Stimulated activated CD4-positive, alpha-beta T cell treated with anti-CD3 and anti-CD28 coated beads, Interleukin-1b, Interleukin-23, amount 100 ng/mL, for 24 hours (primary cell): ENCODE data around the gene SMYD1.

Source experiments
- DNase-seq, 4 experiments: peaks; one replicate each; pipeline ENCODE4 v3.0.0-alpha.2; 2020; ENCODE audit warnings: low read depth in 4 of 4, low spot score in 1 of 4

SMYD1 gene

DNA sequence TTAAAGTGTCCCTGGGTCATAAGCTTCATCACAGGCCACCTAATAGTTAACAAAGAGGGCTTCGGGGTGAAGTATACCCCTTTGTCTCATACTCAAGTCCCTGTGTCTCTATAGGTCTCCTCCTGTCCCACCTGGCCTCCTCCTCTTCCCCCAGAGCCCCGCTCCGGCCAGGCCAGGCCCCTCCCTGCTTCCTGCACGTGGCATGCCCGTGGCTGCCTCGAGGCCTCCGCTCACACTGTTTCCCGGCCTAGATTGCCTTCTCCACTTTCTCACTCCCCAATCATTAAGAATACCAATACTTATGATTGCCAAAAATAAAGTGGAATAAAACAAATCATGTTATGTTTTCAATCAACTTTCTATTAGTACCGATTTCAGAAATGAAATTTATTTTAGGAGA is 18.8 kb downstream of the SMYD1 start:
- DNase-seq, result no peak

DNA sequence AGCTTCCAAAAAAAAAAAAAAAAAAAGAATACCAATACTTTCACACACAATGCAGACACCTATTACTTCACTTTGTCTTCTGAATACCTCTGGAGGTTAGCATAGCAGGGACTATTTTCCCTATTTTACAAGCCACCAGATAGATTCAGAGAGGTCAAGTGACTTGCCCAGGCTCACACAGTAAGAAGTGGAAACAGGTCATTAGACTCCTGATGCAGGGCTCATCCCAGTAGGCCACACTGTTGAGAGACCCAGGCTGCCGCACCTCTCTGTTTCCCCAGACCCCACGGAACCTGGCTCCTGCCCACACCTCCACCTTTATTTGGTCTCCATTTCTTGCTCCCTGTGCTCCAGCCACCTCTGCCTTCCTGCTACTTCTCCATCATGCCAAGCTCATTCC is 19.4 kb downstream of the SMYD1 start:
- DNase-seq, result no peak

- no peak for DNase-seq
Measured at GRCh38 chr2:88087763-88088162, 20.1 kb downstream of the SMYD1 start.

DNA sequence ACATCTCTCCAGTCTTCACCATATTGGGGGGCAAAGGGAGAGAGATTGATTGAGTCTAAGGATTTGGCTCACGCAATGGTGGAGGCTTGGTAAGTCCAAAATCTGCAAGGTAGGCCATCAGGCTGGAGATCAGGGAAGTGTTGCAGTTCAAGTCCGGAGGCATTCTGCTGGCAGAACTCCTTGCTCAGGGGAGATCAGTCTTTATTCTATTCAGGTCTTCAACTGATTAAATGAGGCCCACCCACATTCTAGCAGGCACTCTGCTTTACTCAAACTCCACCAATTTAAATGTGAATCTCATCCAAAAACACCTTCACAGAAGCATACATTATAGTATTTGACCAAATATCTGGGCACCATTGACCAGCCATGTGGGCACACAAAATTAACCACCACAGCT is 21.4 kb downstream of the SMYD1 start:
- DNase-seq, result no peak

DNA sequence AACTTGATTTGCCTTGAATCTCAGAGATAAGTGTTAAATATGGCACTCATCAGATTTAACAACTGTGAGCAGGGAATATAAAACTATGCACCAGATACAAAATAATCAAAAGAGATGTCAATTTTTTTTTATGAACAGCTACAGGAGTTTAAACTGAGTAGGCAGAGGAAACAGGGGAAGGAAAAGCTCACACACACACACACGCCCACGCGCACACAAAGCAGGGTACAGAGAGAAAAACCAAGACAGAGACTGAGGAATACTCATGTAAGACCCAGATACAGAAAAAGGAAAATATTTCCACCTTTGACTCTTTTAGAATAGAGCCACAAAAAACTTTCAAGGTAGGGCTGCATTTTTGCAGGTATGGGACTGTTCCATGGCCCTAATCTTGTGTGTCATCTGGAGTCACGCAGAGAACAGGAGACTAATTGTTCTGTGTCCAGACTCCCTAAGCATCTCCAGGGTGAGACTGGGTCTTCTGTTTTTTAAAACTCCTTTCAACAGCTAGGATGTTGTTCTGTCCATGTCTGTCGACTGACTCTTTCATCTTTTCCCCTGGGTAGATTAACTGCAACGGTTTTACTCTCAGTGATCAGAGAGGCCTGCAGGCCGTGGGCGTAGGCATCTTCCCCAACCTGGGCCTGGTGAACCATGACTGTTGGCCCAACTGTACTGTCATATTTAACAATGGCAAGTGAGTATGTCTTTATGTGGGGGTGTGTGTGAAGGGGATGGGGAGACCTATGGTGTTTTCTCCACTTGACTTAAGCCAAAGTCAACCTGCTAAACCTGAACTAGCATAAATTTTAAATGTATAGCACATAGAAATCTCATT is 23.0 kb downstream of the SMYD1 start:
- peak in 2 of 4 experiments; percentile 4 to 17 for DNase-seq

DNA sequence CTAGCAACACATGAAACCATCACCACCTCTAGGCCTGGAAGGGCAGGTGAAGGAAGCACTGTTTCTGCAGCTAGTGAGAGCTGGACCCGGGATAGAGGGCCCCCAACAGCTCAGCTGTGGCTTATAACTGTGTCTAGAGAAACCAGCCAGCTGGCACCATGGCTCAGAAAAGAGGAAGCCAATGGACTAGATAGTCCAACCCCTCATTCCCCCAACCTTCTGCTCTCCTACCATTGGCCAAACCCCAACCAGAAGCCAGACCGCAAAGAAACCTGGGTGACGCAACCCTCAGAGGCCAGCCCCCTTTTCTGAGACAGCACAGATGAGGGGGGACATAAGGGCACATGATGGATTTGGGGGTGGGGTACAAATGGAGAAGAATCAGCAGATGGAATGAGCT is 24.3 kb downstream of the SMYD1 start:
- no peak for DNase-seq

DNA sequence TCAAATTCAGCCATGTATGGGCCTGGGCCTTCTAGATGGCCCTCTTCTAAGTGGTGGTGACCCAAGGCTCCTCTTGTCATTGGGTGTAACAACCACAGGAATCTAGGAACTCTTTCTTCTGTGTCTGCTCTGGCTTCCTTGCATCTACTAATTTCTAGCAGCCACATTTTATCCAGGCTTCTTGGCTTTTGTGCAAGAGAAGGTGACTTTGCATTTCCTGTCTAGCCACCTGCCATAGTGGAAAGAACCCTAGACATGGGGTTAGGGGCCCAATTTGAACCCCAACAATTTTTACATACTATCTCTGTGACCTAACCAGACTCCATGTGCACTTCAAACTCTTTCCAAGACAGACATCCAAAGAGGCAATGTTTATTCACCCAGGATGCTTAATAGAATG is 25.1 kb downstream of the SMYD1 start:
- no peak for DNase-seq

DNA sequence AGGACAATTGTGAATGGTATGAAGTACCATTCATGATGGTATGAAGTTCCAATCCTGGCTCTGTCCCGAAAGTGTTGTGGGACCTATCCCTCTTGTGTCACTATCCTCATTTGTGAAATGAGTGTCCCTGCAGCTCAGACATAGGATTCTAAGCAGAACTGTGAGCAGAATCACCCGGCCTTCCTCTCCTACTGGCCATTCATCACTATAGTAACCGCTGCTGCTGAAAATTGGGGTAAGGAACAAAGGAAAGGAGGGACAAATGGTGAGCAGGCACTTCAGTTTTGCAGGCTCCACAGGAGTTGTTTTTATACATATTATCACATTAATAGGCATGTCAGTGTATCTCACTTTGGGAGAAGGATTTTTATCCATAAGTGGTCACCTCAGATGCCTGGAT is 27.4 kb downstream of the SMYD1 start:
- DNase-seq, result no peak

DNA sequence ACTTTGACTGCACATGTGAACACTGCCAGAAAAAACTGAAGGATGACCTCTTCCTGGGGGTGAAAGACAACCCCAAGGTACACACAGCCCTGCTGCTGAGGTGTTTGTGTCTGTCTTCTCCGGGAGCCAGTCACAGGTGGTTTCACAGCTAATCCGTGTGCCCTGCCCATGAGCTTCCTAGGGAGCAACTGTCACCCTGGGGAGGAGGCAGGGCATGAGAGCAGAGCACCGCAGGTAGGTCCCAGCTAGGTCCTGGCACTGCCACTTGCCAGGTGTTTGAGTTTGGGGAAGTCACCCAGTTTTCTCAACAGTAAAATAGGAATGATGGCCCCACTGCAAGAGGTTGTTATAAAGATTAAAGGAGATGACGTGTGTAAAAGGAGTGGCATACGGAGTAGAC is 29.1 kb downstream of the SMYD1 start:
- DNase-seq, result no peak

DNA sequence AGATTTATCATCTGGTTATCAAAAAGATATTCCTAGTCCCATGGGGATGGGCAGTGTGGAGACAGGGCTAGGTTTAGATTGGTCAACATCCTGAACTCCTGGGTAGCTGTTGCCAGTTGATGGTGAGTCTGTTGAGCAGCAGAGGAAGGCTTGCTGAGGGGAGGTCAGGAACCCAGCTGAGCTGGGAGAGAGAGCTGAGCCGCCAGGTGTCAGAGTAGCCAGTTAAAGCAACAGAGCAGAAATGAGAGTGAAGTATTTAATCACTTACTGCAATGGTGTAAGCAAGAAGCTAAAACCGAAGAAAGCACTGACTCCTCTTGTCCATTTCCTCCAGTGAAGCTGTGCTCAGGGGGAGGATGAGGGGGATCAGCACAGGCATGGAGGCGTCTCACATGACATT is 29.6 kb downstream of the SMYD1 start:
- DNase-seq, result no peak

DNA sequence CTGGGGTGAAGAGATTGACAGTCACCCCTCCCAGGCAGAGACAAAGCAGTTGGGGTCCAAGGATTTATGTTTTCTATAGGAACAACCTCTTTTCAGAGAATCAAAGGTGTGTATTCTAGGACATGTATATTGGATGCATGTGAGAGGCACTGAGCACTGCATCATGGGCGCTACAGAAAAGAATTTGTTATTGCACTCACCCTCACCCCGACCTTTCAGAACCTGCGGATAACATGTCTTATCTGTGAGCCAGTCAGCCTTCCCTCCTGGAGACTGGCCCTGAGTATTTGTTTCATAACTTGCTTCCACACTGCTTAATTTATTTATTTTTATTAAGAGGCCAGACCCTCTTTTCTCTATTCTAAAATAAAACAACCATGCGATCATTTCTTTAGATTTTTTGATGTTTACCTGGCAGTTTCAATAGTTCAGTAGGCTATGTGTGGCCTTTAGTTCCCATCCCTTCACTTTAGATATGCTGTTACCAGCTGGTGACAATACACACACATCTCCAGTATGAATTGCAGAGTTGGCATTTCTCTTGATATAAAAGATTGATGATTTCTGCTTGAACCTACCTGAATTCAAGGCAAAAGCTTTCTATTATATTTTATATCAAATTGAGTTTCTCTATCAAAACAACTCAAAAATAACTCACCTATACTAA is 30.4 kb downstream of the SMYD1 start:
- DNase-seq, result no peak

DNA sequence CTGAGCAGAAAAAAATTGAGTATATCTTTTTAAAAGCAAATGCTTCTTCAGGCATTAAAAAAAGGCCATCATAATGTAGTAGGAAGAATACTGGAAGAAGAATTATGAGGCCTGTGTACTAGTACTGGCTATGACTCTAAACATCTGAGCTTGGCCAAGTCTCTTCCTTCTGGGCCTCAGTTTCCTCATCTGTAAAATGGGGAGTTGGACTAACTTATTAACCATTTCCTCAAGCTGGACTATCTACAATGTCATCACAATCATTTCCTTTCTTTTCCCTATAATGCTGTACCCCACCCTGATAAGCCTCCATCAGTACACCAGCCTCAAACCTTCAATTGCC is 30.9 kb downstream of the SMYD1 start:
- no peak for DNase-seq

DNA sequence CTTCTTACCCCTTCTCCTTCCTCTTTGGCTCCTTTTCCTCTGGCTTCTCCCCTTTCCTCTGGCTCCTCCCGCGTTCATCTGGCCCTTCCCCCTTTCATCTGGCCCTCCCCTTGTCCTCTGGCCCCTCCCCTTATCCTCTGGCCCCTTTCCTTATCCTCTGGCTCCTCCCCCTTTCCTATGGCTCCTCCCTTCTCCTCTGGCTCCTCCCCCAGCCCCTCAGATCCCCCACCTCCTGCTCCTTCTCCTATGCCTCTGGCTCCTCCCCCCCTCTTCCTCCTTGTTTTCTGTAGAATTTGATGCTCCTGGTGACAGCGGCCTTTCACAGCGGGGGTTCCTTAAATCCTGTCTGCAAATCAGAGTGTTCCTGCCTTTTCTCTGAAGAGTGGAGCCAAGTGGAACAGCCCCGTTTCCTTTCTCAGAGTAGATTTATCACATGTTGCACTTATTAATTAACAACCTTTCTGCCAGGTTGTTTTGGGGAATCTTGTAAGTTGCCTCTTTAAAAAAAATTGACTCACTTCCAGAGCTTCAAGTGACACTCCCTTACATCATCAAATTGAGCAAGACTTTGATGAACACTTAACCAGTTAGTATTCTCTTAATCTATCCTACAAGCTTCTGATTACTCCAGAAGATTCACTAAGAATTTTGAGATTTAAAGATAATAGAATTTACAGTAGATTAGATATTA is 32.3 kb downstream of the SMYD1 start:
- DNase-seq, result no peak

- no peak for DNase-seq
Measured at GRCh38 chr2:88100489-88100858, 32.8 kb downstream of the SMYD1 start.

- no peak for DNase-seq
Measured at GRCh38 chr2:88108796-88109195, 41.2 kb downstream of the SMYD1 start.

DNA sequence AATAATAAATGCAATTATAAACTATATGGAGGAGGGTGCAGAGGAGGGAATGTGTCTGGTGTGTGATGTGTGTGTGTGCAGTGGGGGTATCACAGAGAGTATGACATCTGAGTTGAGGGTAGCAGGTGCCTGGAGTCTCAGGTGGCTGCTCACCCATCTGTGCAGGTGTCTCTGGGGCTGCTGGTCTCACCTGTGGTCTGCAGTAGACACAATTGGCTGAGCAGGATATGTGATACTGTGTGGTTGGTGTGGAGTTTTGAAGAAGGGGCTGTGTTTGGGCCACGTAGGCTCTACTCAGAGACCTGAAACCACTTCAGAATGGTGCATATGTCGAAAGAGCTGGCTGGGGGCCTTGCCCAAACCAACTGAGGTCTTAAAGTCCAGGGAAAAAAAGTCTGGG is 43.2 kb downstream of the SMYD1 start:
- DNase-seq, result no peak

- DNase-seq, result no peak
Measured at GRCh38 chr2:88113069-88113468, 45.4 kb downstream of the SMYD1 start.

GRCh38 chr2:88114889-88115288 is 47.3 kb downstream of the SMYD1 start:
- DNase-seq, result no peak

- DNase-seq, result no peak
Measured at GRCh38 chr2:88115825-88116518, 48.3 kb downstream of the SMYD1 start.

GRCh38 chr2:88116669-88117432 is 49.2 kb downstream of the SMYD1 start:
- DNase-seq, result no peak

DNA sequence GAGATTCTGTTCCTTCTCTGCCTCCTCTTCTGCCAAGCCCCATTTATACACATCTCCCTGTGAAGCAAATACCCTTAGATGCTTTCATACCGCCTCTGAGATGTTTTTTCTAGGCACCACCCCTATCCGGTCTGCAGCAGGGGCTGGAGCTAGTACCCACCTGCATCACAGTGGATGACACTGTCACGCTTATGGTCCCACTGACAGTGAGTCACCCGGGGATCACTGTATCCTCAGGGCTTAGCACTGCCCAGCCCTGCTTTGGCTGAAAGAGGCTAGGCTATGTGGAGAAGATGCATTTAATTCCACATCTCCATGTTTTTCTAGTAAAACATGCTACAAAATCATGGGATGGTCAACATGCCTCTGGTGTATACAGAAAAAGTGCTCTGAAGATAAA is 50.3 kb downstream of the SMYD1 start:
- no peak for DNase-seq
